ENCODE measurements around the gene SHC3.

DNA sequence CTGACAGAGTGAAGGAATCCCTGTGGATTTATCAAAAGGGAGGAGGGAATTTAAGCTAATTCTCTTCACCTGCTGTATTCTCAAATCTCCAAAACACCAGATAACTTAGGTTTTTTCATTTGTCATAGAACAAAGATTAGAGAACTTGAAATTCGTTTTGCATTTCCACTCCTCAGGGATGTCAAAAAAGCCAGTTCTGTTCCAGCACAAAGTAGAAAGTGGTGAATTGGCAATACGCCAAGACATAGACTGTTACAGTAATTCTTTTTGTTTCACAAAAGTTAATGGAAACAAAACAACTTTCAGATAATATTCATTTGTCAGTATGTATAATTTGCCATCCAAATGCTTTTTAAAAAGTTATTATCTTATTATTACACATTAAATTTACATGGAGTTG lies 172.4 kb downstream of the SHC3 start:
- no peak for TF ChIP-seq CTCF (IDR thresholded peaks at IDR 0.05)
- no peak for TF ChIP-seq POLR2A (IDR thresholded peaks at IDR 0.05)

Data from esophagus squamous epithelium (tissue), 4 donors.